ENCODE results near the gene DUSP5. TPM values are rescaled to one million over a fixed set of nuclear protein-coding genes. Genes with fewer than 3 reads are reported as not detected.

DUSP5 gene
- total and polyA plus RNA-seq, 10 of the 15 experiments (the other 5 are each of a cell fraction or from before 2014, with no cell fraction given): 2.1 to 95.9 (median 23.4) TPM

DNA sequence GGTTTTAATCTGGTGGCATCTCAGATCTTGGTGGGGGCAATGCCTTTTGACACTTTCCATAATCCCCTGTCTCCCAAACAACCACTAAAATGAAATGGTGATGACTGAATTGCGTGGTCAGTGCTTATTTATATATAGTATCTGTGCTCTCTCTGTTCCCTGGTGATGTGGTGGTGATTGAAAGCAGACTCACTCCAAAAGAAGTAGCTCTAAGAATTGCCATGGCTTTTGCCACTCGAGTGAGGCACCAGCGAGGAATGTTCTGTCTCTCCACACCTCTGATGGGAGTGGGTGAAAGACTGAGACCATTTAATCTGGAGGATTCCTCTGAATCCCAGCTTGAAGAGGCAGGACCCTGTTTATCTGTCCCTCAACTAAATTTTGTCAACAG lies 2.8 kb downstream of the DUSP5 start:
- peak overlapping the region; percentile 97 for H3K4me2 ChIP-seq (ENCODE audit: control insufficient read depth, insufficient read depth)
- no peaks in the 10 kb centered on the region for H3K27me3 ChIP-seq (replicated peaks in 1 of 2; ENCODE audit: control insufficient read depth in 2 of 2, insufficient read depth in 2 of 2, low read length in 1 of 2)
- CTCF ChIA-PET: interaction anchor here (1.0 to 16.7 kb wide), 11 partner anchors 29 to 194 kb away, joined by 3 to 251 read pairs (median 4); partner anchors contain the start of gene SMNDC1
- FAIRE-seq (no peak), ATAC-seq (no peak), DNase-seq (ENCODE audit: low read depth, low spot score) (no peak)
- peaks cover 2 to 4% of the 10 kb centered on the region in 2 experiments; a peak in 2 of 4 replicates for H3K36me3 ChIP-seq (ENCODE audit: control insufficient read depth in 2 of 2, insufficient read depth in 2 of 2, low read length in 1 of 2)
- POLR2A ChIA-PET: interaction anchor here (0.9 to 7.8 kb wide), 13 partner anchors 13 to 144 kb away, joined by 3 to 102 read pairs (median 4); no protein-coding TSS in a partner anchor
- intact Hi-C loops (cut with micrococcal nuclease; ENCODE audit: unreplicated experiment) (loop anchor here (10.0 kb wide), 2 partner anchors 374 to 416 kb away; partner anchors contain the start of gene PDCD4), in situ Hi-C loops (cut with MboI) (loop anchor here (5.0 kb wide), 1 partner anchor 143 kb away; no protein-coding TSS in a partner anchor)
- SMC1A ChIA-PET (ENCODE audit: uncharacterized antibody, unreplicated experiment): interaction anchor here (0.6 to 14.7 kb wide), 22 partner anchors 8 to 194 kb away, joined by 3 to 261 read pairs (median 6); partner anchors contain the start of gene SMNDC1
- peak overlapping the region; percentile 96 for H3K9ac ChIP-seq (ENCODE audit: control insufficient read depth, insufficient read depth, low read length)
- 16% methylated on average over 3 of the region's 3 CpGs for WGBS (ENCODE audit: insufficient coverage, insufficient replicate concordance, low lambda C conversion rate, missing lambda C conversion rate)
- BruUV-seq (replicated peaks): TSS peak; percentile 40
- peaks cover 4% of the 10 kb centered on the region; the same call in 1 of the 2 replicates for H4K20me1 ChIP-seq (ENCODE audit: control insufficient read depth, insufficient read depth)
- H3K9me3 ChIP-seq (replicated peaks; ENCODE audit: control insufficient read depth, insufficient read depth, low read length): no peaks in the 10 kb centered on the region
- H3K4me3 ChIP-seq: peak overlapping the region; percentile 95
- H3K4me1 ChIP-seq (ENCODE audit: control insufficient read depth, insufficient read depth, low read length): peaks cover 51% of the 10 kb centered on the region
- H3K27ac ChIP-seq (ENCODE audit: control insufficient read depth, insufficient read depth): peak overlapping the region; percentile 91
- peaks cover 85% of the 10 kb centered on the region for H3K79me2 ChIP-seq (ENCODE audit: control insufficient read depth, insufficient read depth, low read length)
- no peak overlapping the region for H2AFZ ChIP-seq (ENCODE audit: control insufficient read depth, low read depth, low read length)
- RAD21 ChIA-PET (ENCODE audit: unreplicated experiment): interaction anchor here (0.7 to 11.3 kb wide), 26 partner anchors 8 to 195 kb away, joined by 3 to 325 read pairs (median 6); partner anchors contain the start of gene SMNDC1
- TF ChIP-seq EGR1 (IDR thresholded peaks at IDR 0.05; ENCODE audit: borderline replicate concordance in 1 of 2, low read depth in 2 of 2, low read length in 2 of 2) (no peak), POLR2AphosphoS2 (IDR thresholded peaks at IDR 0.05; ENCODE audit: low read depth, low read length) (no peak)
- TF ChIP-seq, protein P1, sequence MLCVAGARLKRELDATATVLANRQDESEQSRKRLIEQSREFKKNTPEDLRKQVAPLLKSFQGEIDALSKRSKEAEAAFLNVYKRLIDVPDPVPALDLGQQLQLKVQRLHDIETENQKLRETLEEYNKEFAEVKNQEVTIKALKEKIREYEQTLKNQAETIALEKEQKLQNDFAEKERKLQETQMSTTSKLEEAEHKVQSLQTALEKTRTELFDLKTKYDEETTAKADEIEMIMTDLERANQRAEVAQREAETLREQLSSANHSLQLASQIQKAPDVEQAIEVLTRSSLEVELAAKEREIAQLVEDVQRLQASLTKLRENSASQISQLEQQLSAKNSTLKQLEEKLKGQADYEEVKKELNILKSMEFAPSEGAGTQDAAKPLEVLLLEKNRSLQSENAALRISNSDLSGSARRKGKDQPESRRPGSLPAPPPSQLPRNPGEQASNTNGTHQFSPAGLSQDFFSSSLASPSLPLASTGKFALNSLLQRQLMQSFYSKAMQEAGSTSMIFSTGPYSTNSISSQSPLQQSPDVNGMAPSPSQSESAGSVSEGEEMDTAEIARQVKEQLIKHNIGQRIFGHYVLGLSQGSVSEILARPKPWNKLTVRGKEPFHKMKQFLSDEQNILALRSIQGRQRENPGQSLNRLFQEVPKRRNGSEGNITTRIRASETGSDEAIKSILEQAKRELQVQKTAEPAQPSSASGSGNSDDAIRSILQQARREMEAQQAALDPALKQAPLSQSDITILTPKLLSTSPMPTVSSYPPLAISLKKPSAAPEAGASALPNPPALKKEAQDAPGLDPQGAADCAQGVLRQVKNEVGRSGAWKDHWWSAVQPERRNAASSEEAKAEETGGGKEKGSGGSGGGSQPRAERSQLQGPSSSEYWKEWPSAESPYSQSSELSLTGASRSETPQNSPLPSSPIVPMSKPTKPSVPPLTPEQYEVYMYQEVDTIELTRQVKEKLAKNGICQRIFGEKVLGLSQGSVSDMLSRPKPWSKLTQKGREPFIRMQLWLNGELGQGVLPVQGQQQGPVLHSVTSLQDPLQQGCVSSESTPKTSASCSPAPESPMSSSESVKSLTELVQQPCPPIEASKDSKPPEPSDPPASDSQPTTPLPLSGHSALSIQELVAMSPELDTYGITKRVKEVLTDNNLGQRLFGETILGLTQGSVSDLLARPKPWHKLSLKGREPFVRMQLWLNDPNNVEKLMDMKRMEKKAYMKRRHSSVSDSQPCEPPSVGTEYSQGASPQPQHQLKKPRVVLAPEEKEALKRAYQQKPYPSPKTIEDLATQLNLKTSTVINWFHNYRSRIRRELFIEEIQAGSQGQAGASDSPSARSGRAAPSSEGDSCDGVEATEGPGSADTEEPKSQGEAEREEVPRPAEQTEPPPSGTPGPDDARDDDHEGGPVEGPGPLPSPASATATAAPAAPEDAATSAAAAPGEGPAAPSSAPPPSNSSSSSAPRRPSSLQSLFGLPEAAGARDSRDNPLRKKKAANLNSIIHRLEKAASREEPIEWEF (IDR thresholded peaks at IDR 0.05; ENCODE audit: insufficient replicate concordance, low read depth, low read length): peak; percentile 35
- TF ChIP-seq, protein P2, sequence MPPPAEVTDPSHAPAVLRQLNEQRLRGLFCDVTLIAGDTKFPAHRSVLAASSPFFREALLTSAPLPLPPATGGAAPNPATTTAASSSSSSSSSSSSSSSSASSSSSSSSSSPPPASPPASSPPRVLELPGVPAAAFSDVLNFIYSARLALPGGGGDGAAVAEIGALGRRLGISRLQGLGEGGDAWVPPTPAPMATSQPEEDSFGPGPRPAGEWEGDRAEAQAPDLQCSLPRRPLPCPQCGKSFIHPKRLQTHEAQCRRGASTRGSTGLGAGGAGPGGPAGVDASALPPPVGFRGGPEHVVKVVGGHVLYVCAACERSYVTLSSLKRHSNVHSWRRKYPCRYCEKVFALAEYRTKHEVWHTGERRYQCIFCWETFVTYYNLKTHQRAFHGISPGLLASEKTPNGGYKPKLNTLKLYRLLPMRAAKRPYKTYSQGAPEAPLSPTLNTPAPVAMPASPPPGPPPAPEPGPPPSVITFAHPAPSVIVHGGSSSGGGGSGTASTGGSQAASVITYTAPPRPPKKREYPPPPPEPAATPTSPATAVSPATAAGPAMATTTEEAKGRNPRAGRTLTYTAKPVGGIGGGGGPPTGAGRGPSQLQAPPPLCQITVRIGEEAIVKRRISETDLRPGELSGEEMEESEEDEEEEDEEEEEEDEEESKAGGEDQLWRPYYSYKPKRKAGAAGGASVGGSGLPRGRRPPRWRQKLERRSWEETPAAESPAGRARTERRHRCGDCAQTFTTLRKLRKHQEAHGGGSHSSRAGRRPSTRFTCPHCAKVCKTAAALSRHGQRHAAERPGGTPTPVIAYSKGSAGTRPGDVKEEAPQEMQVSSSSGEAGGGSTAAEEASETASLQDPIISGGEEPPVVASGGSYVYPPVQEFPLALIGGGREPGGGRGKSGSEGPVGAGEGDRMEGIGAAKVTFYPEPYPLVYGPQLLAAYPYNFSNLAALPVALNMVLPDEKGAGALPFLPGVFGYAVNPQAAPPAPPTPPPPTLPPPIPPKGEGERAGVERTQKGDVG (CRISPR knock-in tag; IDR thresholded peaks at IDR 0.05): no peak
- TF ChIP-seq, protein P3, sequence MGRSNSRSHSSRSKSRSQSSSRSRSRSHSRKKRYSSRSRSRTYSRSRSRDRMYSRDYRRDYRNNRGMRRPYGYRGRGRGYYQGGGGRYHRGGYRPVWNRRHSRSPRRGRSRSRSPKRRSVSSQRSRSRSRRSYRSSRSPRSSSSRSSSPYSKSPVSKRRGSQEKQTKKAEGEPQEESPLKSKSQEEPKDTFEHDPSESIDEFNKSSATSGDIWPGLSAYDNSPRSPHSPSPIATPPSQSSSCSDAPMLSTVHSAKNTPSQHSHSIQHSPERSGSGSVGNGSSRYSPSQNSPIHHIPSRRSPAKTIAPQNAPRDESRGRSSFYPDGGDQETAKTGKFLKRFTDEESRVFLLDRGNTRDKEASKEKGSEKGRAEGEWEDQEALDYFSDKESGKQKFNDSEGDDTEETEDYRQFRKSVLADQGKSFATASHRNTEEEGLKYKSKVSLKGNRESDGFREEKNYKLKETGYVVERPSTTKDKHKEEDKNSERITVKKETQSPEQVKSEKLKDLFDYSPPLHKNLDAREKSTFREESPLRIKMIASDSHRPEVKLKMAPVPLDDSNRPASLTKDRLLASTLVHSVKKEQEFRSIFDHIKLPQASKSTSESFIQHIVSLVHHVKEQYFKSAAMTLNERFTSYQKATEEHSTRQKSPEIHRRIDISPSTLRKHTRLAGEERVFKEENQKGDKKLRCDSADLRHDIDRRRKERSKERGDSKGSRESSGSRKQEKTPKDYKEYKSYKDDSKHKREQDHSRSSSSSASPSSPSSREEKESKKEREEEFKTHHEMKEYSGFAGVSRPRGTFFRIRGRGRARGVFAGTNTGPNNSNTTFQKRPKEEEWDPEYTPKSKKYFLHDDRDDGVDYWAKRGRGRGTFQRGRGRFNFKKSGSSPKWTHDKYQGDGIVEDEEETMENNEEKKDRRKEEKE (IDR thresholded peaks at IDR 0.05): no peak
- TF ChIP-seq, protein P4, sequence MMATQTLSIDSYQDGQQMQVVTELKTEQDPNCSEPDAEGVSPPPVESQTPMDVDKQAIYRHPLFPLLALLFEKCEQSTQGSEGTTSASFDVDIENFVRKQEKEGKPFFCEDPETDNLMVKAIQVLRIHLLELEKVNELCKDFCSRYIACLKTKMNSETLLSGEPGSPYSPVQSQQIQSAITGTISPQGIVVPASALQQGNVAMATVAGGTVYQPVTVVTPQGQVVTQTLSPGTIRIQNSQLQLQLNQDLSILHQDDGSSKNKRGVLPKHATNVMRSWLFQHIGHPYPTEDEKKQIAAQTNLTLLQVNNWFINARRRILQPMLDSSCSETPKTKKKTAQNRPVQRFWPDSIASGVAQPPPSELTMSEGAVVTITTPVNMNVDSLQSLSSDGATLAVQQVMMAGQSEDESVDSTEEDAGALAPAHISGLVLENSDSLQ (IDR thresholded peaks at IDR 0.05): 0 out of 2 replicates have a peak, but pooled peaks have one; percentile 13
